ENCODE results near the gene LENG9. TPM values are rescaled to one million over a fixed set of nuclear protein-coding genes. Genes with fewer than 3 reads are reported as not detected.
"Not testable (repeated sequence)": the region's sequence is repeated elsewhere in the genome, so short reads cannot be mapped to it uniquely, and the experiment has no call there.

The LENG9 gene
- polyA plus RNA-seq, 2 of the 4 experiments (the other 2 are of a cell fraction): 1.9 to 4.1 TPM

DNA sequence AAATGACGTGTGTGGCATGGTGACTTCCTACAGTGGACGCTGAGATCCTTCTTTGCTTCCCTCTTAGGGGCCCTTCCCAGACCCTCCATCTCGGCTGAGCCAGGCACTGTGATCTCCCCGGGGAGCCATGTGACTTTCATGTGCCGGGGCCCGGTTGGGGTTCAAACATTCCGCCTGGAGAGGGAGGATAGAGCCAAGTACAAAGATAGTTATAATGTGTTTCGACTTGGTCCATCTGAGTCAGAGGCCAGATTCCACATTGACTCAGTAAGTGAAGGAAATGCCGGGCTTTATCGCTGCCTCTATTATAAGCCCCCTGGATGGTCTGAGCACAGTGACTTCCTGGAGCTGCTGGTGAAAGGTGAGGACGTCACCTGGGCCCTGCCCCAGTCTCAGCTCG, 44.2 kb upstream of the LENG9 start:
- no peak for DNase-seq (ENCODE audit: low read depth in 1 of 2, low spot score in 1 of 2)
- H3K4me3 ChIP-seq: no peak overlapping the region
- no peaks in the 10 kb centered on the region for H3K4me1 ChIP-seq
- H3K27ac ChIP-seq: no peak overlapping the region
- POLR2A ChIA-PET: no interaction called here
- CTCF ChIA-PET: no interaction called here
- TF ChIP-seq SREBF2 (IDR thresholded peaks at IDR 0.05) (no peak), FOXS1 (CRISPR knock-in tag; IDR thresholded peaks at IDR 0.05) (no peak), CHD4 (IDR thresholded peaks at IDR 0.05; ENCODE audit: borderline replicate concordance) (no peak), PHF8 (IDR thresholded peaks at IDR 0.05; ENCODE audit: borderline replicate concordance, low read depth) (no peak), POLR2AphosphoS2 (conservative IDR thresholded peaks at IDR 0.05; ENCODE audit: low read length) (no peak), HOXB13 (CRISPR knock-in tag; IDR thresholded peaks at IDR 0.05; ENCODE audit: low read depth) (no peak), ATOH8 (CRISPR knock-in tag; IDR thresholded peaks at IDR 0.05; ENCODE audit: low read depth) (no peak), HDAC2 (IDR thresholded peaks at IDR 0.05) (no peak), EHF (CRISPR knock-in tag; IDR thresholded peaks at IDR 0.05) (no peak), RNF2 (IDR thresholded peaks at IDR 0.05; ENCODE audit: borderline replicate concordance, low read depth) (no peak), ELK1 (IDR thresholded peaks at IDR 0.05; ENCODE audit: low read depth, low read length) (no peak), FOSL2 (IDR thresholded peaks at IDR 0.05) (no peak), FOSL2 (CRISPR knock-in tag; IDR thresholded peaks at IDR 0.05) (no peak)
- TF ChIP-seq, protein P1, sequence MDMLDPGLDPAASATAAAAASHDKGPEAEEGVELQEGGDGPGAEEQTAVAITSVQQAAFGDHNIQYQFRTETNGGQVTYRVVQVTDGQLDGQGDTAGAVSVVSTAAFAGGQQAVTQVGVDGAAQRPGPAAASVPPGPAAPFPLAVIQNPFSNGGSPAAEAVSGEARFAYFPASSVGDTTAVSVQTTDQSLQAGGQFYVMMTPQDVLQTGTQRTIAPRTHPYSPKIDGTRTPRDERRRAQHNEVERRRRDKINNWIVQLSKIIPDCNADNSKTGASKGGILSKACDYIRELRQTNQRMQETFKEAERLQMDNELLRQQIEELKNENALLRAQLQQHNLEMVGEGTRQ (IDR thresholded peaks at IDR 0.05): no peak
- ATAC-seq: no peak; a peak in 1 of 6 replicates
- 3% methylated on average over 12 of the region's 12 CpGs for WGBS (ENCODE audit: missing lambda C conversion rate)
- no peak overlapping the region for H3K4me2 ChIP-seq
- FAIRE-seq: no peak
- 0 out of 3 replicates have a peak, but pooled peaks cover 3% of the 10 kb centered on the region for H3K9me3 ChIP-seq

DNA sequence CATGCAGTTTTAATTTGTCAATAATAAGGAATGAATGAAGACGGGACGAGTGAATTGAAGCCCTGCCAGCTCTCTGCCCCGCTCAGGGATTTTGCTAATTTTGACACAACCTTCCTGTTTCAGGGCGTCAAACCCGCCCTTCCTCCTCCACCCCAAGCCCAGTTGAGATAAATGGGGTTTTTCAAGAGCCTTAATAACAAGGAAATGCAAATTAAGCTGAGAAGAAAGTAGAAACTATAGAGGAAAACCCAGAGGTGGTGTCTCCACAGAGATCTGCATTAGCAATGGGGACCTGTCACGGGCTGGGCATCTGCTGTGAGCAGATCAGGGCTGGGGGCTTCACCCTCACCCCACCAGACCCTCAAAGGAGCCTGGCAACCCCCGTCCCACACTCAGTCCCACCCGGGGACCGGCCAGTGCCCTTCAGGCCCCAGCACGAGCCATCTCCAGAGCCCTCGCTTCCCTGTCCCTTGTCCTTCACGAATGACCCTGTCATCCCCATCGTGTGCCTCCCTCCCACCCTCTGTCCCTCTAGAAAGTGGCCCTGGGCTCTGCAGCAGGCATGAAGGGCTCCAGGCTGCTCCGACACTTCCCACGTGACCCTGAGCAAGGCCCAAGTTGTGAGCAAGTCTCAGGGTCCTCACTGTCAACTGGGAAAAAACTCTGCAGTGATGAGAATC, 43.6 kb upstream of the LENG9 start:
- POLR2A ChIA-PET: not testable (repeated sequence)
- CTCF ChIA-PET: interaction anchor here (1.1 to 2.0 kb wide), 2 partner anchors 12 to 29 kb away, joined by 5 to 6 read pairs; no protein-coding TSS in a partner anchor

GRCh38 chr19:54506079-54506478, 42.5 kb upstream of the LENG9 start:
- ChIA-PET CTCF (interaction anchor here (1.1 to 2.0 kb wide), 2 partner anchors 11 to 27 kb away, joined by 5 to 6 read pairs; no protein-coding TSS in a partner anchor), POLR2A (no interaction called here)
- H3K4me1 ChIP-seq: no peaks in the 10 kb centered on the region
- DNase-seq (ENCODE audit: low read depth in 1 of 2, low spot score in 1 of 2) (no peak), ATAC-seq (no peak), FAIRE-seq (no peak)
- 31% methylated on average over 10 of the region's 10 CpGs for WGBS (ENCODE audit: missing lambda C conversion rate)
- H3K4me3 ChIP-seq: no peak overlapping the region
- H3K27ac ChIP-seq: no peak overlapping the region
- H3K4me2 ChIP-seq: no peak overlapping the region
- 0 out of 3 replicates have a peak, but pooled peaks cover 3% of the 10 kb centered on the region for H3K9me3 ChIP-seq
- TF ChIP-seq MYC (IDR thresholded peaks at IDR 0.05; ENCODE audit: borderline replicate concordance, low read length): no peak
- no peak for TF ChIP-seq JUN (IDR thresholded peaks at IDR 0.05)
- TF ChIP-seq FOSL2 (IDR thresholded peaks at IDR 0.05): no peak
- no peak for TF ChIP-seq FOSL2 (CRISPR knock-in tag; IDR thresholded peaks at IDR 0.05)
- TF ChIP-seq POLR2A (IDR thresholded peaks at IDR 0.05; ENCODE audit: low read length): no peak
- no peak for TF ChIP-seq NPAS2 (CRISPR knock-in tag; IDR thresholded peaks at IDR 0.05; ENCODE audit: borderline replicate concordance)
- no peak for TF ChIP-seq BHLHE40 (IDR thresholded peaks at IDR 0.05; ENCODE audit: low read depth, low read length)
- TF ChIP-seq PHF8 (IDR thresholded peaks at IDR 0.05; ENCODE audit: borderline replicate concordance, low read depth): no peak
- no peak for TF ChIP-seq ZNF302 (CRISPR knock-in tag; IDR thresholded peaks at IDR 0.05)
- TF ChIP-seq ELK1 (IDR thresholded peaks at IDR 0.05; ENCODE audit: low read depth, low read length): no peak
- TF ChIP-seq RNF2 (IDR thresholded peaks at IDR 0.05; ENCODE audit: borderline replicate concordance, low read depth): no peak
- no peak for TF ChIP-seq CBX8 (IDR thresholded peaks at IDR 0.05)
- TF ChIP-seq RARB (CRISPR knock-in tag; IDR thresholded peaks at IDR 0.05): no peak

More for the DNA sequence above, 43.6 kb upstream of the LENG9 start:
- H3K4me2 ChIP-seq; H3K27ac ChIP-seq; FAIRE-seq; DNase-seq (ENCODE audit: low read depth in 1 of 2, low spot score in 1 of 2); H3K9me3 ChIP-seq; H3K4me1 ChIP-seq; H3K4me3 ChIP-seq; ATAC-seq: not testable (repeated sequence)
- 21% methylated on average over 7 of the region's 15 CpGs for WGBS (ENCODE audit: missing lambda C conversion rate)

GRCh38 chr19:54505542-54505941, 42.0 kb upstream of the LENG9 start:
- FAIRE-seq; ATAC-seq; H3K4me1 ChIP-seq; POLR2A ChIA-PET; H3K4me2 ChIP-seq; H3K4me3 ChIP-seq; DNase-seq (ENCODE audit: low read depth in 1 of 2, low spot score in 1 of 2); H3K9me3 ChIP-seq; H3K27ac ChIP-seq: not testable (repeated sequence)
- whole genome bisulfite sequencing (ENCODE audit: missing lambda C conversion rate): 30% methylated on average over 4 of the region's 4 CpGs
- CTCF ChIA-PET: interaction anchor here (2.0 kb wide), 1 partner anchor 27 kb away, joined by 6 read pairs; no protein-coding TSS in a partner anchor
